ENCODE results near the gene FBXL19.

DNA sequence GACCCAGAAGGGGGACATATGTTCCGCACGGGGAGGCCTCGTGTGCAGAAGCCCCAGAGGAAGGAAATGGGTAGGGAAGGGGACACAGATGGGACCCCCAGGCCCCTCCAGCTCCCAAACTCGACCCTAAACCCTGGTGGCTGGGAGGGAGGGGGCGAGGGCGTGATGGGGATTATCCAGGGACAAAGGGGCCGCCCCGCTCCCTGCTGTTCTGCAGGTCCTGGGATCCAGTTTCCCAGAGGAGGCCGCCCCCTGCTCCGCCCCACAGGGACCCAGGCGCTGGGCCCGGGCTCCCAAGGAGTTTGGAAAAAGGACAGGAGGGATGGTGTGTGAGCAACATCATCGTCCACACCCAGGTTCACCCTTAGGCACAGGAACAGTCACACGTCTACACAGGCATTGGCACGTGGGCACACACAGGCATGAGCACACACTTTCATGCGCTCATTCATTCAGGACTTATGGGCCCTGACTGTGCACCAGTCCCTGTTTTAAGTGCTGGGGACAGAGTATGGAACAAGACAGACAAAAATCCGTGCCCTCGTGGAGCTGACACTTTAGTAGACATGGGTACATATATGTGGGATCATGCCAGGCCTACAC is 12.8 kb upstream of the FBXL19 start:
- TF ChIP-seq, protein P1, sequence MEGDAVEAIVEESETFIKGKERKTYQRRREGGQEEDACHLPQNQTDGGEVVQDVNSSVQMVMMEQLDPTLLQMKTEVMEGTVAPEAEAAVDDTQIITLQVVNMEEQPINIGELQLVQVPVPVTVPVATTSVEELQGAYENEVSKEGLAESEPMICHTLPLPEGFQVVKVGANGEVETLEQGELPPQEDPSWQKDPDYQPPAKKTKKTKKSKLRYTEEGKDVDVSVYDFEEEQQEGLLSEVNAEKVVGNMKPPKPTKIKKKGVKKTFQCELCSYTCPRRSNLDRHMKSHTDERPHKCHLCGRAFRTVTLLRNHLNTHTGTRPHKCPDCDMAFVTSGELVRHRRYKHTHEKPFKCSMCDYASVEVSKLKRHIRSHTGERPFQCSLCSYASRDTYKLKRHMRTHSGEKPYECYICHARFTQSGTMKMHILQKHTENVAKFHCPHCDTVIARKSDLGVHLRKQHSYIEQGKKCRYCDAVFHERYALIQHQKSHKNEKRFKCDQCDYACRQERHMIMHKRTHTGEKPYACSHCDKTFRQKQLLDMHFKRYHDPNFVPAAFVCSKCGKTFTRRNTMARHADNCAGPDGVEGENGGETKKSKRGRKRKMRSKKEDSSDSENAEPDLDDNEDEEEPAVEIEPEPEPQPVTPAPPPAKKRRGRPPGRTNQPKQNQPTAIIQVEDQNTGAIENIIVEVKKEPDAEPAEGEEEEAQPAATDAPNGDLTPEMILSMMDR (IDR thresholded peaks at IDR 0.05), result no peak
- no peak for TF ChIP-seq ZFP36 (IDR thresholded peaks at IDR 0.05; ENCODE audit: borderline replicate concordance, partially characterized antibody)
- TF ChIP-seq, protein P2, sequence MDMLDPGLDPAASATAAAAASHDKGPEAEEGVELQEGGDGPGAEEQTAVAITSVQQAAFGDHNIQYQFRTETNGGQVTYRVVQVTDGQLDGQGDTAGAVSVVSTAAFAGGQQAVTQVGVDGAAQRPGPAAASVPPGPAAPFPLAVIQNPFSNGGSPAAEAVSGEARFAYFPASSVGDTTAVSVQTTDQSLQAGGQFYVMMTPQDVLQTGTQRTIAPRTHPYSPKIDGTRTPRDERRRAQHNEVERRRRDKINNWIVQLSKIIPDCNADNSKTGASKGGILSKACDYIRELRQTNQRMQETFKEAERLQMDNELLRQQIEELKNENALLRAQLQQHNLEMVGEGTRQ (IDR thresholded peaks at IDR 0.05), result no peak
- TF ChIP-seq TFCP2L1 (CRISPR knock-in tag; IDR thresholded peaks at IDR 0.05), result no peak
- no peak for TF ChIP-seq ZSCAN20 (CRISPR knock-in tag; IDR thresholded peaks at IDR 0.05)
- no peak for TF ChIP-seq MYC (IDR thresholded peaks at IDR 0.05; ENCODE audit: borderline replicate concordance, low read length)
- no peak for TF ChIP-seq HDAC2 (IDR thresholded peaks at IDR 0.05)

All from A549 (cell line).